Activated CD4-positive, alpha-beta T cell treated with anti-CD3 and anti-CD28 coated beads, Interleukin-2, amount 50 U/mL, for 16 hours (primary cell): Measurements from ENCODE around the gene REEP1.
"Not testable (repeated sequence)": the region's sequence is repeated elsewhere in the genome, so short reads cannot be mapped to it uniquely, and the experiment has no call there.

ENCODE experiments used
- DNase-seq: peaks from one replicate; pipeline ENCODE4 v3.0.0-alpha.2; 2020

REEP1 gene

DNA sequence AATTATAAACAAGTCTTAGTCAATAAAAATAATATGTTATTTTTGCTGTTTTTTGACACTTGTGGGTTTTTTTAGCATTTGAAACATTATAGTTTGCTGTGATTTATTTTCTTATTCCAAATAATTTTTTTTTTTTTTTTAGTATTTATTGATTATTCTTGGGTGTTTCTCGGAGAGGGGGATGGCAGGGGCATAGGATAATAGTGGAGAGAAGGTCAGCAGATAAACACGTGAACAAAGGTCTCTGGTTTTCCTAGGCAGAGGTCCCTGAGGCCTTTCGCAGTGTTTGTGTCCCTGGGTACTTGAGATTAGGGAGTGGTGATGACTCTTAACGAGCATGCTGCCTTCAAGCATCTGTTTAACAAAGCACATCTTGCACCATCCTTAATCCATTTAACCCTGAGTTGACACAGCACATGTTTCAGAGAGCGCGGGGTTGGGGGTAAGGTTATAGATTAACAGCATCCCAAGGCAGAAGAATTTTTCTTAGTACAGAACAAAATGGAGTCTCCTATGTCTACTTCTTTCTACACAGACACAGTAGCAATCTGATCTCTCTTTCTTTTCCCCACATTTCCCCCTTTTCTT lies 8.5 kb upstream of the REEP1 start:
- DNase-seq = not testable (repeated sequence)

- DNase-seq = no peak
These were observed 7.0 kb upstream of the REEP1 start for GRCh38 chr2:86344404-86344803.

GRCh38 chr2:86342488-86342887 lies 5.1 kb upstream of the REEP1 start:
- no peak for DNase-seq

DNA sequence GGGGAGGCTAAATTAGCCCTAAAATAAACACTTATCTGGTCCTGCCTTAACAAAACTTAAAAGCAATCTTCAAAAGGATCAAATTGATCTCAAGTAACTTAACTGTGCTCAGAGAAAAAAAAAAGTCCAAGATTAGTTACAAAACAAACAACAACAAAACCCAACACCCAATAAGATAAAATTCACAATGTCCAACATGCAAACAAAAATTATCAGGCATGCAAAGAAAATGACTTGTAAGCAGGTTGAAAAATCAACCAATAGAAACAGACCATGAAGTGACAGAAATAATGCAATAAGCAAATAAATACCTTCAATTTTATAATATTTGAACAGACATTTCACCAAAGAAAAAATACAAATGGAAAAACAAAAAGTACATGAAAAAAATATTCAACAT lies 4.0 kb upstream of the REEP1 start:
- no peak for DNase-seq

DNA sequence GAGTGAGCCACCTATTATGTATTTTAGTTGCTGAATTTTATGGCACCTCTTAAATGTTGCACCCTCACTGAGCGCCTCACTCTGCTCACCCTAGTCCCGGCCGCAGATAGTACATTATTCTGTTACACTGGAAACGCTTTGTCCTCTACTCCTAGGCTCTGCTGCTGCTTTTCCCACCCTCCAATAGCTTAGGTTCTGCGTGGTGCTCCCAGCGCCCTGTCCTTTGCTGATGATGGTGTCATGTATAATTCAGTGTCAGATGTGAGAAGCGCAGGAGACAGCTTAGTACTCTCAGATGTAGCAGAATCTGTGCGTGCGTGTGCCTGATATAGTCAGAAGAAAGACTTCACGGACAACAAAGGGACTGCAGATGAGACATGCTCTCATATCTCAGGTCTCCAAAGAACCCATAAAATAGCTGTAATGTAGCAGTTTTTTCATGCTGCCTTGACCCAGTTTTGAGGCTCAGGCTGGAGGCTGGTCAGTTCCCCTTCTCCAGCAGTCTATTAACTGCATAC lies 1.4 kb upstream of the REEP1 start:
- DNase-seq = no peak

DNA sequence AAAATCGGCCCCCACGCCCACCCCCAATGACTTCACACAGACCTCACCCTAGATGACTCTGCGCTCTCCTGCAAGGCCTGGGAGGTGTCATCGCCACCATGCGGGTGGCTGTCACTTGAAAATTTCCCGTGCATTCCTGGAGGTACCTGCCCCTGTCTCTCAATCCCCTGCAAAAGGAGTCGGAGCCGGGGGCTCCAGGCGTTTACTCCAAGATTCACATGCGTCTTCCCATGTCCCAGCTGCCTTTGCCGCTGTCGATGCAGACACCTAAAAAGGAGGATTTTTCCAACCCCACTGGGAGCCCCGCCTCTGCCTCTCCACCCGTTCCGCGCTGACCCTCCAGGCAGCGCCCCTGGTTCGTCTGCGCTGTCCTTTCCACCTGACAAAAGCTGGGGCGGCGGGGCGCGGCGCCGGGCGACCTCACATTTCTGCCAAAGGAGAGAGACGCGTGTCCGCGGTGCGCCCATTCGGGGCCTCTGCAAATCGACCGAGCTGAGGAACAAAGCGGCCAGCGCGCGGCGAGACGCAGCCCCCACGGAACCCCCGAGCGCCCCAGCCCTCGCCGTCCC lies 667 bp downstream of the REEP1 start:
- DNase-seq = no peak

GRCh38 chr2:86335865-86336674 lies 1.4 kb downstream of the REEP1 start:
- DNase-seq = no peak

- no peak for DNase-seq
These were observed 4.0 kb downstream of the REEP1 start for GRCh38 chr2:86333378-86333777.

GRCh38 chr2:86332654-86333053 lies 4.8 kb downstream of the REEP1 start:
- DNase-seq = no peak

DNA sequence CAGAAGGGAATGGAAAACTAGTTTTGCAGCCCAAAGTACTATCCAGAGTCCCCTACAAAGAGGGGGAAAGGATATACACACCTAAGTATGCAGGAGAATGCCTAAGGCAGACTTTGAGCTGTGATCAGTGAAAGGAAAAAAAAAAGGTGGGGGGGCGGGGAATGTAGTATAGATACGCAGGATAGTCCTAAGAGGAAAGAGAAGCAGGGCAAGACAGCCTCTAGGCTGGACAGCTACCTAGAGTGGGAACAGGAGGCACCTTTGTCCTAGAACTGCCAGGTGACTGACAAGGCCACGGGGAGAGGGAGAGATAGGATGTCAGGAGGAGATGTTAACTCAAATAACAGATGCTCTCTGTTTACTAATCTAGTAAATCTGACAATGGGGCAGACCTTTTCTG lies 6.0 kb downstream of the REEP1 start:
- DNase-seq = no peak

DNA sequence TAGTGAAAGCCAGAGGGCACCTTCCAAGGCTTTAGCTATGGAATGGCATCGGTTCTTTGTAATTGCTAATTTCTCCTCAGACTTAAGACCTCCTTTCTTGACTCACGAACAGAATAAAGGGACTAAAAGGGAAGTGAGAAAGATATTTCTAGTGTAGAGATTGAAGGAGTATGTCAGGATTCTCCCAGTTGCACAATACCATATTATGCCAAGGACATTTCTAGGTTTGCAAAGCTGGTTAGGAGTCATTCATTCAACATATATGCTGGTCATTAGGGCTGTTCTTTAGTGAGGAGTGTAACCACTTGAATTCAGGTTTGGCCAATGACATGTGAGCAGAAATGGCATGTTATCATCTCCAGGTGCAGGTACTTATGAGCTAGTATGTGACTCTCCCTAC lies 7.4 kb downstream of the REEP1 start:
- DNase-seq = no peak

GRCh38 chr2:86323273-86324021 lies 14.0 kb downstream of the REEP1 start:
- no peak for DNase-seq

GRCh38 chr2:86319700-86320580 lies 17.5 kb downstream of the REEP1 start:
- peak; percentile 8 for DNase-seq

DNA sequence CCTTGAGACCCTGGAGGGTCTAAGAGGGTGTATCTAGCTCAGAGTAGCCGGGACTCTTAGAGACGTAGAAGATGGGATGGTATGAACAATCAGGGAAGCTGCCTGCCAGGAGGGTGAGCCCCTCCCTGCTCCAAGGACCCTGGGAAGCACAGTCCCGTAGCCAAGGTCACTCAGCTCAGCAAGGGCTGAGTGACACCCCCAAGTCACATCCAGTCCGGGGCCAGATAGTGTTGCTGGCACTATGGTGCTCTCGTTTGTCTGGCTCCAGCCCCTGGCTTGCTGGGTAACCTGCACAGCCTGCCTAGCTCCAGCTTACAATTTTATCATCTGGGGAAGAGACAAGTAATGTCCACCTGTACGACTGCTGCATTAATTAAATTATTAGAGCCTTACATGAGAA lies 22.3 kb downstream of the REEP1 start:
- no peak for DNase-seq

- DNase-seq = no peak
These were observed 23.3 kb downstream of the REEP1 start for GRCh38 chr2:86314125-86314524.

- no peak for DNase-seq
These were observed 24.1 kb downstream of the REEP1 start for GRCh38 chr2:86313341-86313740.

- DNase-seq = no peak
These were observed 25.5 kb downstream of the REEP1 start for GRCh38 chr2:86311879-86312278.

- no peak for DNase-seq
These were observed 27.5 kb downstream of the REEP1 start for GRCh38 chr2:86309966-86310365.

DNA sequence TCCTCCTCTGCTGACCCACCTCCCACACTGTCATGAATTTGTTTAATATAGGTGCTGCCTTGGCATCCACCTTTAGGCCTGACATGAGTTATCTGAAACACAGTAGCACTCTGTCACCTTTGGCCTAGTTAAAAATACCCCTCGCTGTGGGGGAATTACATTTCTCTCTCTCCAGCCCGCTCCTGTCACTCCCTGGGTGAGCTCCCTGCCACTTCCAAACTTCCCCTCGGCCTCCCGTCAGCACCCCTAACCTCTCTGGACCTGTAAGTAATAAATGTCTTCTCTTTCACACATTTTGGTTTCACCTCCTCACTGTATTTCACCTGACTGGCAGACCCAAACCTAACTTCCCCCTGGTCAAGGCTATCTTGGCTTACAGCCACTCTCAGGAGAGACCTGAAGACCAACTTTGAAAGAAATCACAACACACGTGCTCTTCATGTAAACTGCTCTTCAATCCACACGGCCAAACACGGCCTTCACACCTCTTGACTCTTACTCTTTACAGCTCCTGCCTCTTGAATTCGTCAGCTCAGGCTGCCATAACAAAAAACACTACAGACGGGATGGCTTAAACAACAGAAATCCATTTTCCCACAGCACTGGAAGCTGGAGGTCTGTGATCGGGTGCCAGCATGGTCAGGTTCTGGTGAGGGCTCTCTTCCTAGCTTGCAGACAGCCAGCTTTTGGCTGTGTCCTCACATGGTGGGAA lies 28.3 kb downstream of the REEP1 start:
- DNase-seq = no peak

DNA sequence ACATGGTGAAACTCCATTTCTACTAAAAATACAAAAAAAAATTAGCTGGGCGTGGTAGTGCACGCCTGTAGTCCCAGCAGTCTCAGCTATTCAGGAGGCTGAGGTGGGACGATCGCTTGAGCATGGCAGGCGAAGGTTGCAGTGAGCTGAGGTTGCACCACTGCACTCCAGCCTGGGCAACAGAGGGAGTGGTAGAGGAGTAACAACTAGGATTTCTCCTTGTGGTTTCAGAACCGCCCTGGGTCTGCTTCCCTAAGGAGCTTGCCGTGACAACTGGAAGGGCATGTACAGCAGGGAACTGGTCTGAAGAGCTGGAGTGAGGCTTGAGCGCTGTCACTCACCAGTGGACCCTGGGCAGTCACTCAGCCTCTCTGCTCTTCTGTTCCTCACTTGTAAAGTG lies 29.1 kb downstream of the REEP1 start:
- no peak for DNase-seq

GRCh38 chr2:86307431-86307830 lies 30.0 kb downstream of the REEP1 start:
- DNase-seq = no peak

DNA sequence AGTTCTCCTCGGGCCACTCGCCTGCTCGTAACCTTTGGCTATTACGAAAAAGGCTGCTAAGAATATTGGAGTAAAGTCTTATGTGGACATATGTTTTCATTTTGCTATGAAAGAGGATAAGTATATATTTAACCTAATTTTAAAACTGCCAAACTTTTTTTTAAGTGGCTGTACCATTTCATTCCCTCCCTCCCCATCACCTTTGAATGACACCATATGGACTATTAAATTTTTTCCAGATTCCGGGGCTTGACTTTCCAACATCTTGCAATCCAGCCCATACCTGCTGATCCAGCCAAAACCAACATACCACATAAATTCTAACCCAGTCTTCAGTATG lies 31.5 kb downstream of the REEP1 start:
- DNase-seq = no peak
